A549 treated with DMSO at 1 μM for 4 hours (cell line): ENCODE results near the gene STRC. TPM values are rescaled to one million over a fixed set of nuclear protein-coding genes. Genes with fewer than 3 reads are reported as not detected.

Experiments
- total RNA-seq: library from RNA; stranded (reverse); fragments of 200-300 nt; extraction: Qiagen RNA extraction; gene quantifications from 5 replicates; pipeline ENCODE4 v1.2.3, GENCODE V29; 2022; ENCODE audit warnings: low read depth

STRC gene
- 0.02 to 0.23 TPM (median 0.09 TPM) in 5 replicates for total RNA-seq

GRCh38 chr15:43618700-43619099 lies at the start of gene STRC:
Gene STRC (minus strand): TSS chr15:43618800. CDS start chr15:43618722, 78 bp downstream.

GRCh38 chr15:43648649-43649429 lies 30.2 kb upstream of the STRC start, which contains the start of gene CATSPER2:
Gene CATSPER2 (minus strand): TSS chr15:43648844. CDS start chr15:43648061, 783 bp downstream.

GRCh38 chr15:43593328-43594190 lies 25.0 kb downstream of the STRC start, which contains the start of gene CKMT1B:
Gene CKMT1B (plus strand): TSS chr15:43594027. CDS start chr15:43594219, 192 bp downstream.

DNA sequence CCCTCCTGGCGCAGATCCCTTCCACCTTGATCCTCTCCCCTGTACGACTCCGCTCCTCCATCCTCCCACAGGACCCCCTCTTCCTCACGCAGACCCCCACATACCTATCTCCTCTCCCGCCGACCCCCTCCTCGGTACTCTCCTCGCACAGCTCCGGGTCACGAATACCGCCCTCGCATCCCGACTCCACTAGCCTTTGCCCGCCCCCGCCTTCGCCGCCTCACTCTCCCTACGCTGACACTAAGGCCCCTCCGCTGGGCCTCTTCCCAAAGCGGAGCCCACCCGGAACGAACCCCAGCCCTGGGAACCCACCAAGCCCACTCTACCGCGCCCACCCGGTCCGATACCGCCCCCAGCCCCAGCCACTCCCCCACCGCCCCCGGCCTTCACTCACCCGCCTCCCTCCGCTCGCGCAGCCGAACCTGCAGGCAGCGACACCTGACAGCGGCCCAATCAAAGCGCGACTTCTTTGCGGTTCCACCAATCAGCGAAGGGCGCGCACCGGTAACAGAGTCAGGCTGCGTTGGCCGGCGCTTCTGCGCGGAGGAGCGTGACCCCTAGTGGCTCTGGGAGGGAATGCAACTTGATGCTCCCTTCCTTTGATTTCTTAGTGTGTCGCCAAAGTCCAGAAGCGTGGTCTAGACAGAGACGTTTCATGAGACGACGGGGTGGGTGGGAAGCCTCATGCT lies 28.7 kb downstream of the STRC start, which contains the start of gene PPIP5K1:
TSS of gene PPIP5K1 (minus strand) at position 431 of the 689 bp plus-strand sequence. CDS start 5,704 bp downstream, outside the sequence.

Other genes starting within 250 kb of the STRC start
- gene ZSCAN29, start 247.8 kb downstream of the STRC start, total RNA-seq, result 9.9 to 13.0 TPM (median 11.2 TPM) in 5 replicates
- gene TUBGCP4, start 247.7 kb downstream of the STRC start, total RNA-seq, result 4.0 to 8.1 TPM (median 6.3 TPM) in 5 replicates
- gene TP53BP1, start 125.6 kb downstream of the STRC start, total RNA-seq, result 16.5 to 23.1 TPM (median 21.9 TPM) in 5 replicates
- 0.75 to 0.99 TPM (median 0.84 TPM) in 5 replicates for gene MAP1A, start 101.2 kb downstream of the STRC start, total RNA-seq
- gene PPIP5K1, start 28.6 kb downstream of the STRC start, total RNA-seq, result 5.3 to 8.8 TPM (median 7.2 TPM) in 5 replicates
- 2.5 to 4.8 TPM (median 4.2 TPM) in 5 replicates for gene CKMT1B, start 24.8 kb downstream of the STRC start, total RNA-seq
- 0.36 to 1.9 TPM (median 0.69 TPM) in 5 replicates for gene CATSPER2, start 30.0 kb upstream of the STRC start, total RNA-seq
- 2.2 to 3.1 TPM (median 2.7 TPM) in 5 replicates for gene CKMT1A, start 75.1 kb upstream of the STRC start, total RNA-seq
- 269 to 374 TPM (median 348 TPM) in 5 replicates for gene PDIA3, start 127.6 kb upstream of the STRC start, total RNA-seq
- gene ELL3, start 158.2 kb upstream of the STRC start, total RNA-seq, result 0.77 to 1.8 TPM (median 1.6 TPM) in 5 replicates
- 471 to 668 TPM (median 637 TPM) in 5 replicates for gene SERF2, start 173.5 kb upstream of the STRC start, total RNA-seq
- 0.06 to 0.23 TPM (median 0.12 TPM) in 4 of 5 replicates, not detected in the other for gene SERINC4, start 181.4 kb upstream of the STRC start, total RNA-seq
- gene HYPK, start 181.8 kb upstream of the STRC start, total RNA-seq, result 3.5 to 12.8 TPM (median 5.2 TPM) in 5 replicates
- 25.7 to 28.2 TPM (median 27.4 TPM) in 5 replicates for gene MFAP1, start 205.9 kb upstream of the STRC start, total RNA-seq
- 12.4 to 16.3 TPM (median 14.4 TPM) in 5 replicates for gene WDR76, start 208.2 kb upstream of the STRC start, total RNA-seq